Stimulated activated CD8-positive, alpha-beta memory T cell treated with anti-CD3 and anti-CD28 coated beads, Interleukin-7, amount 100 ng/mL, for 4 hours (primary cell): ENCODE data around the gene KRTAP12-2.

Experiments used
- DNase-seq, 2 donors: peaks; one replicate each; pipeline ENCODE4 v3.0.0-alpha.2; 2020; ENCODE audit warnings: low read depth in 2 of 2

Gene KRTAP12-2

GRCh38 chr21:44666401-44667320, at the start of gene KRTAP12-2:
Gene KRTAP12-2 (minus strand): TSS chr21:44666927. CDS start chr21:44666886, 41 bp downstream.
- DNase-seq: no peak

- no peak for DNase-seq
Measured at GRCh38 chr21:44714905-44715304, 48.2 kb upstream of the KRTAP12-2 start.

DNA sequence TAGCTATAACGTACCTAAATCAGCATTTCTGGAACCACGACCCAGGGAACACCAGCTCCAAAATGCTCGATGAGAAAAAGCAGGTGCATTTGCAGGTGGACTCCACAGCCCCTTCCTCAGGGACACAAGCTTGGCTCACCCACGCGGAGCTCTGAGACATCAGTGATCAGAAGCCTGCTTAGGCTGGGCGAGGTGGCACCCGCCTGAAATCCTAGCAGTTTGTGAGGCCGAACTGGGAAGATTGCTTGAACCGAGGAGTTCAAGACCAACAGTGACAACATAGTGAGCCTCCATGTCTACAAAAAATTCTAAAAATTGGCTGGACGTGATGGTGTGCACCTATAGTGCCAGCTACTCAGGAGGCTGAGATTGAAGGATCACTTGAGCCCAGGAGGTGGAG, 47.1 kb upstream of the KRTAP12-2 start:
- no peak for DNase-seq

- DNase-seq: no peak
Measured at GRCh38 chr21:44713130-44713529, 46.4 kb upstream of the KRTAP12-2 start.

DNA sequence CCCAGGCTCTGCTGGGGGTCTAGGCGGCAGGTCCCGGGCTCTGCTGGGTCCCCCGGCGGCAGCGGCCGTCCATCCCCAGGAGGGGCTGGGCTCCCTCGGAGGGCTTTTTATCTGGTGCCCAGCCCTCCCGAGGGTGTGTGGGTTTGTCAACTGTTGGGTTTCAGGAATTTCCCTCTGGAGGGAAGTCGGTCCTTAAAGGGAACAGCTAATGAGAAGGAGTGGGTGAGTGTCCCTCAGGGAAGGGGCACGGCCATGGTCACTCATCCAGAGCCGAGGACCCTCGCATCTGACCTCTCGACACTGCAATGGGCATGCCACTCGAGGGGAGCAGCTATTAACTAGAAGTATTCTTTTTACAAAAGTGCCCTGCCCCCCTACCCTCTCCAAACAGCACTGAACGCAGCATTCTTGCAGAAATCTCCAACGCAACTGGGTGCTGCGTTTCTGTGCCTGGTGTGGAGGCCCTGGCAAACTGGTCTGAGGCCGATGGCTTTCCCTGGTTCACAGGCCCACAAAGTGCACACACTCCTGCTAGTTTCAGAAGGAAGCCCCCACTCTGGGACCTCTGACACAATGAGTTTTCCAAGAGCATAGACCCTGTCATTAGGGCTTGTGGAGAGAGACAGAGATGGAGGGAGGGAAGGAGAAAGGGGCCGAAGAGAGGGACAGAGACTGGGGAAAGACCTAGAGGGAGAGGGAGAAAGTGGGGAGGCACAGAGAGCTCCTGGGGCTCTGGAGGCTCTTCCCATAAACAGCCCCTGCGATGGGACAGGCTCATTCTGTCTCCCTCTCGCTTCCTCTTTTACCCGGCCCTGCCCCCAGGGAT, 45.7 kb upstream of the KRTAP12-2 start:
- DNase-seq: no peak

DNA sequence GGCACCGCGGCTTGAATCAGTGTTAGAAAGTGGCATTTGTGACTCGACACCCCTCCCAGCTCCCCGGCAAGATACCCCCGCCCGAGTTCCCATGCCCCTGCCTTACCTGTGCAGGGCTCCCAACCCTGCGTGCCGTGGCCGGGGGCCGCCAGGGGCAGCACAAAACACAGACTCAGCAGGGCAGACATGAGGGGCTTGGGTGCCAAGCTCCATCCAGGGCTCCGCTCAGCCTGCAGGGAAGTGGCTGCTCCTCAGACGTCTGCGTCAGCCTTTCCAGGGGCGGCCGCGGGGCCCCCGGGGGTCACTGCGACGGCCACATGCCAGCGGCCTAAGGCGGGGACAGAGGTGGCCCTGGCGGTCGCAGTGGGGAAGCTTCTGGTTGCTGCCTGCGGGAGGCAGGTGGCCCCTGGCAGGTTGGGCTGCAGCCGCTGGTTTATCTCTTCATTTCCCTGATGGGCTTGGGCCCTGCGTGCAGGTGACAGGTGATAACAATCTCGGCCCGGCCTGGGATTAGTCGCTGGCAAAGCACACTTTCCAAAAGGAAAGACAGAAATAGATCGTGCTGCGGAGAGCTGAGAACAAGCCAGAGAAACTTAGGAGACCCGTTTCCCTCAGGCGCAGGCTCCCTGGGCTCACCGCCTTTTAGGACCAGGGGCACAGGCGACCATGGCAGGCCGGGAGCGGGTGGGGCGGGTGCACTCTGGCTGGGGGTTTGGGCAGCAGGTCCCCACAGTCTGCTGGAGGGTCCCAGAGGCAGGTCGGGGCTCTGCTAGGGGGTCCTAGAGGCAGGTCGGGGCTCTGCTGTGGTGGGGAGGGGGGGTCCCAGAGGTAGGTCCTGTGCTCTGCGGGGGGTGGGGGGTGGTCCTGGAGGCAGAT, 44.8 kb upstream of the KRTAP12-2 start, which contains the start of gene TSPEAR:
TSS of gene TSPEAR (minus strand) at position 246 of the 876 bp plus-strand sequence. CDS start at position 188, 58 bp downstream.
- no peak for DNase-seq

GRCh38 chr21:44710756-44711326, 44.1 kb upstream of the KRTAP12-2 start:
- no peak for DNase-seq

- no peak for DNase-seq
Measured at GRCh38 chr21:44710294-44710665, 43.6 kb upstream of the KRTAP12-2 start.

DNA sequence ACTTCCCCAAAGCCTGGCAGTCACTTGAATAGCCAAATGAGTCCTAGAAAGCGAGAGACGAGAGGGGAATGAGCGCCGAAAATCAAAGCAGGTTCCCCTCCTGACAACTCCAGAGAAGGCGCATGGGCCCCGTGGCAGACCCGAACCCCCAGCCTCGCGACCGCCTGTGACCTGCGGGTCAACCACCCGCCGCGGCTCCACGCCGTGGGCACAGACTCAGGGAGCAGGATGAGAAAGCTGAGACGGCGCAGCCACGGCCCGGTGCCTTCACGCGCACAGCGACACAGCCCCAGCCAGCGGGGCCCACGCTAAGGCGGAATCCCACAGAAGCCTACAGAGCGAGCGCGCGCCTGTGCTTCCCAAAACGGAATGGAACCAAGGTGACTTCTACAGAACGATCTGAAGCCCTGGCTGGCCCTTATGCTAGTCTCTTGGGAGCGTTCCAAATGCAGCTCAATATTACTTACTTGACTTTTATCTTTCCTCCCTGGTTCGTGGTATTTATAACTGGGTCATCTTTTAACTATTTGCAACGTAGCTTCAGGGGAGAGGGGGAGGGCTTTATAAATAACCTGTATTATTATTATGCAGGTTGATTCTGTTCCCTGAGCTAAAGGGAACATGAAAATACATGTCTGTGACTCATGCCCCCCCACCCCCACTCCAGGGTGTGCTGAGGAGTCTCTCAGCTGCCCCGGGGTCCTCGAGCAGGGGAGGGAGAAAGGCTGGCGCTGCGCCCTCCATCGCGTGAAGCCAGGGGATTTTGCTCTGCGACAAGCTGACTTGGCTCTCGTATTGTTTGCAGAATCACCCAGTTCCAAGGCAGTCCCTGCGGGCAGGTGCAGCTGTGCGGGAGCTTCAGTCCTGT, 42.9 kb upstream of the KRTAP12-2 start:
- DNase-seq: no peak

DNA sequence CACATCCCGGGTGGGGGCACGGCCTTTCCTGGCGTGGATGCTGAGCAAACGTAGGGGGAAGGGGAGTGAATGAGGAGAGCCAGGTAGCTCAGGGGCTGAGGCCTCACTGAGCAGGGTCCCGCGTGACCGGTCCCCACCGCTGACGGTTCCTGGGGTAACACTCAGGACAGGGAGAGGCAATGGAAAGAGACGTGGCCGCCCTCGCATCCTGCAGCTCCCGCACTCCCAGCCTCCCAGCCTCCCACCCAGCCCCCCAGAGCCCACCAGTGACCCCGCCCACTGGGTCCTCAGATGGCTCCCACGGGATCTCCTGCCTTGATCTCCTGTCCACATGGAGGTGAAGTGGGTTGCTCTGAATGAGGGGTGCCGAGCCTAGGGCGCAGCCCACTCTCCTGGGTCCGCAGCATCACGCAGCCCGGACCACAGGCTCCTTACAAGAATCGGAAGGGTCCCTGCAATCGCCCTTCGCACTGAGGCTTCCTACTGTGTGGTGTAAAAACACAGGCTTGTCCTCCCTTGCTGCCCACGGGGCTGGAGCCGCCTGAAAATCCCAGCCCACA, 42.2 kb upstream of the KRTAP12-2 start:
- no peak for DNase-seq

- DNase-seq: no peak
Measured at GRCh38 chr21:44708213-44708865, 41.6 kb upstream of the KRTAP12-2 start.

- DNase-seq: no peak
Measured at GRCh38 chr21:44706706-44707581, 40.2 kb upstream of the KRTAP12-2 start.

DNA sequence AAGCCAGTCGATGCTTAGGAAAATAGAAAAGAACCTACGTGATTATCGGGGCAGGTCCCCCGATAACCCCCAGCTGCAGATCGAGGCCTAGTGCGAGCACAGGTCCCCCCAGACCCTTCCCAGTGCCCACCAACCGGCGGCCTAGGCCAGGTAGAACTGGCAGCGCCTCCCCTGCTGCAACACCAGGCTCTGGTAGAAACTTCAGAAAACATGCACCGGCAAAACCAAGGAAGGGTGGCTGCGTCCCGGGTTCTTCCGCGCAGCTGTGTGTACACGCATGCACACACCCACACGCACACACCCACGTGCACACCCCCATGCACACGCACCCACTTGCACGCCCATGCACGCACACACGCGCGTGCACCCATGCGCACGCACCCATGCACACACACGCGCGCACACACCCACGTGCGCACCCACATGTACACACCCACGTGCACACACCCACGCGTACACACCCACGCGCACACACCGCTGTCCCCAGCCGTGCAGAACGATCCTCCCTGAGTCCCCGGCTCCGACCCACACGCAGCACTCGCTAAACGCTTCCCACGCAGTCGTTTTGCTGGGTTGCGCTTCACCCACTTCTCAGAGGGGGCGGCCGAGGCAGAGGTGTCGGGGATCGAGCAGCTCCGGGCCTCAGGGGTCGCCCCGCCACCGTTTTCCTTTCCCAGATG, 39.4 kb upstream of the KRTAP12-2 start:
- DNase-seq: no peak

- DNase-seq: no peak
Measured at GRCh38 chr21:44704636-44705001, 37.9 kb upstream of the KRTAP12-2 start.

GRCh38 chr21:44703731-44704635, 37.3 kb upstream of the KRTAP12-2 start:
- no peak for DNase-seq

GRCh38 chr21:44702973-44703730, 36.4 kb upstream of the KRTAP12-2 start:
- DNase-seq: no peak
